ENCODE results near the gene LRP11. TPM values are rescaled to one million over a fixed set of nuclear protein-coding genes. Genes with fewer than 3 reads are reported as not detected.

Gene LRP11
- total and polyA plus RNA-seq, 7 donors, result 1.6 to 29.6 (median 7.9) TPM

DNA sequence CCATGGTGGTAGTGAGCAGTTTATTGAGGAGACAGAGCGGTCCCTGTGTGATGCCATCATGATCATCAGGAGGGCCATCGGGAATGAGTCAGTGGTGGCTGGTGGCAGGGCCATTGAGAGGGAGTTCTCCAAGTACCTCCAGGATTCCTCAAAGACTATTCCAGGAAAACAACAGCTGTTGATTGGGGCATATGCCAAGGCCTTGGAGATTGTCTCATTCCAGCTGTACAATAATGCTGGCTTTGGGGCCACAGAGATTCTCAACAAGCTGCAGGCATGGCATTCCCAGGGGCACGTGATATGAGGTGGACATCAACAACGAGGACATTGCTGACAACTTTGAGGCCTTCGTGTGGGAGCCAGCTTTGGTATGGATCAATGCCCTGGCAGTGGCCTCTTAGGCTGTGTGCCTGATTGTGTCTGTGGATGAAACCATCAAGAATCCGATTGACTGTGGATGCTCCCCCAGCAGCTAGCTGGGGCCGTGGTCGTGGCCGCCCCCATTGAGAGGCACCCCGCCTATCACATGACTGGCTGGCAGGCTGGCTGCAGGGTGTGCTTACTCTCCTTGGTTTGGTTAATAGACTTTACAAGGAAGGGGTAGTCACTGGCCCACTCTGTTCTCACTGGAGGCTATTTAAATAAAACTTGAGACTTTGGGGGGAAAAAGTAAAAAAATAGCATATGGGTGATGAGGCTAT, 17.1 kb upstream of the LRP11 start:
- H3K9me3 ChIP-seq, result no peaks in the 10 kb centered on the region
- no peaks in the 10 kb centered on the region for H3K27me3 ChIP-seq (ENCODE audit: insufficient read depth in 3 of 3, low read length in 2 of 3)
- no peak overlapping the region for H3K27ac ChIP-seq
- ATAC-seq (no peak), DNase-seq (no peak)
- H3K36me3 ChIP-seq (ENCODE audit: insufficient read depth in 1 of 2, low read depth in 1 of 2), result no peaks in the 10 kb centered on the region
- no peak overlapping the region for H3K4me3 ChIP-seq
- 62 to 73% (median 66%) methylated on average over 10 of the region's 10 CpGs for WGBS, 3 donors
- intact Hi-C loops (cut with DNase I), result no loop called here
- H3K4me1 ChIP-seq, result peaks cover 2% of the 10 kb centered on the region
- TF ChIP-seq, protein P1, sequence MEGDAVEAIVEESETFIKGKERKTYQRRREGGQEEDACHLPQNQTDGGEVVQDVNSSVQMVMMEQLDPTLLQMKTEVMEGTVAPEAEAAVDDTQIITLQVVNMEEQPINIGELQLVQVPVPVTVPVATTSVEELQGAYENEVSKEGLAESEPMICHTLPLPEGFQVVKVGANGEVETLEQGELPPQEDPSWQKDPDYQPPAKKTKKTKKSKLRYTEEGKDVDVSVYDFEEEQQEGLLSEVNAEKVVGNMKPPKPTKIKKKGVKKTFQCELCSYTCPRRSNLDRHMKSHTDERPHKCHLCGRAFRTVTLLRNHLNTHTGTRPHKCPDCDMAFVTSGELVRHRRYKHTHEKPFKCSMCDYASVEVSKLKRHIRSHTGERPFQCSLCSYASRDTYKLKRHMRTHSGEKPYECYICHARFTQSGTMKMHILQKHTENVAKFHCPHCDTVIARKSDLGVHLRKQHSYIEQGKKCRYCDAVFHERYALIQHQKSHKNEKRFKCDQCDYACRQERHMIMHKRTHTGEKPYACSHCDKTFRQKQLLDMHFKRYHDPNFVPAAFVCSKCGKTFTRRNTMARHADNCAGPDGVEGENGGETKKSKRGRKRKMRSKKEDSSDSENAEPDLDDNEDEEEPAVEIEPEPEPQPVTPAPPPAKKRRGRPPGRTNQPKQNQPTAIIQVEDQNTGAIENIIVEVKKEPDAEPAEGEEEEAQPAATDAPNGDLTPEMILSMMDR (IDR thresholded peaks at IDR 0.05), result no peak

DNA sequence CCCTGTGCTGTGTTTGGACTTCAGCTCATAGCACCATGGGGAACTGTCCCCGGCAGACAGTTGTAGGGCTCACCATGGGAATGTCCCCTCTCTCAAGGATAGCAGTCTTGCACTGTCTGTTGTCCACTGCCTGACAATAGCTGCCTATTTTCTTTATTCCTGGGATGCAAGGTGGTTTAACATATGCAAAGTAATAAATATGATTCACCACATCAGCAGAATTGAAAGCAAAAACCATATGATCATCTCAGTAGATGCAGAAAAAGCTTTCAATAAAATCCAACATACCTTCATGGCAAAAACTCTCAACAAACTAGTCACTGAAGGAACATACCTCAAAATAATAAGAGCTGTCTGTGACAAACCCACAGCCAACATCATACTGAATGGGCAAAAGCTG, 13.5 kb upstream of the LRP11 start:
- Histone ChIP-seq H3K27me3 (ENCODE audit: insufficient read depth in 3 of 3, low read length in 2 of 3) (no peaks in the 10 kb centered on the region), H3K36me3 (ENCODE audit: insufficient read depth in 1 of 2, low read depth in 1 of 2) (no peaks in the 10 kb centered on the region), H3K9me3 (no peaks in the 10 kb centered on the region), H3K4me1 (no peaks in the 10 kb centered on the region), H3K4me3 (no peak overlapping the region), H3K27ac (no peak overlapping the region)
- intact Hi-C loops (cut with DNase I), result no loop called here
- TF ChIP-seq, protein P1 (IDR thresholded peaks at IDR 0.05), result no peak
- no peak for ATAC-seq
- 86 to 92% (median 88%) methylated on average over 1 of the region's 1 CpG for WGBS, 3 donors
- DNase-seq, result no peak

DNA sequence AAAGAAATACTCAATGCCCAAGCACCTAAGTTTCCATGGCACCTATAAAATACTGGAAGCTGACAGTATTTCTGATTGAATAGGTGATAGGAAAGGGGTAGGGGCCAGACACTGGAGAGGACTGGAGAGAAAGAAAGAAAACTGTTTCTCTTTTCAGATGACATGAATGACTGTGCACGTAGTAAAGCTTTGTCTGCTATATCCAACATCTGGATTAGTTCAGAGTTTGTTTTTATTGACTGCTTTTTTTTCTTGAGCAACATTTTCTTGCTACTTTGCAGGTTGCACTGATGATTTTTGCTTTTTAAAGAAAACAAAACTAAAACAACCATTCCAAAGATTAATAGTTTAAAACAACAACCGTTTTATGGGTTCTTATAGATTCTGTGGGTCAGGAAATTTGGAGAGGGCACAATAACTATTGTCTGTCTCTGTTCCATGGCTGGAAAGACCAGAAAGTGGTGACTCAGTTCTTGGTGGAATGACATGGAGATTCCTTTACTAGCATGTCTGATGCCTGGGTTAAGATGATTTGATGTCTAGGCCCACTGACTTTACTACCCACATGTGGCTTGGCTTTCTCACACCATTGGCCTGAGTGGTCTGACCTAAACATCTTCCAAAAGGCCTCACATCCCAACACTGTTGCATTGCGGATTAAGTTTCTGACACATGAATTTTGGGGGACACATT, 12.2 kb upstream of the LRP11 start:
- TF ChIP-seq, protein P1 (IDR thresholded peaks at IDR 0.05), result no peak
- DNase-seq, result no peak
- Histone ChIP-seq H3K4me1 (no peaks in the 10 kb centered on the region), H3K9me3 (peaks cover 5% of the 10 kb centered on the region), H3K36me3 (ENCODE audit: insufficient read depth in 1 of 2, low read depth in 1 of 2) (no peaks in the 10 kb centered on the region), H3K4me3 (no peak overlapping the region), H3K27me3 (ENCODE audit: insufficient read depth in 3 of 3, low read length in 2 of 3) (no peaks in the 10 kb centered on the region), H3K27ac (no peak overlapping the region)
- ATAC-seq, result no peak
- intact Hi-C loops (cut with DNase I), result no loop called here
- 79 to 83% (median 83%) methylated on average over 3 of the region's 3 CpGs for WGBS, 3 donors

DNA sequence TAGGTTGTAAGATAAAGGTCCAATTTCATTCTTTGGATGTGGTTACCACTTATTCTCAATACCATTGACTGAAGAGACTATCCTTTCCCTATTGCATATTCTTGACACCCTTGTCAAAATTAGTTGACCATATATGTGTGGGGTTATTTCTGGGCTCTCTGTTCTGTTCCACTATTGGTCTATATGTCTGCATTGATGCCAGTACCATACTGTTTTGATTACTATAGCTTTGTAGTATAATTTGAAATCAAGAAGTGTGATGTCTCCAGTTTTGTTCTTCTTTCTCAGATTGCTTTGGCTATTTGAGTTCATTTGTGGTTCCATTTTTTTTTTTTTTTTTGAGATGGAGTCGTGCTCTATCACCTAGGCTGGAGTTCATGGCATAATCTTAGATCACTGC, 8.1 kb upstream of the LRP11 start:
- H3K36me3 ChIP-seq (ENCODE audit: insufficient read depth in 1 of 2, low read depth in 1 of 2), result no peaks in the 10 kb centered on the region
- no peaks in the 10 kb centered on the region for H3K27me3 ChIP-seq (ENCODE audit: insufficient read depth in 3 of 3, low read length in 2 of 3)
- H3K4me3 ChIP-seq, result no peak overlapping the region
- ATAC-seq, result no peak
- no peak overlapping the region for H3K27ac ChIP-seq
- H3K4me1 ChIP-seq, result no peaks in the 10 kb centered on the region
- intact Hi-C loops (cut with DNase I), result no loop called here
- H3K9me3 ChIP-seq, result peaks cover 5% of the 10 kb centered on the region
- DNase-seq, result no peak
- 65 to 84% (median 75%) methylated on average over 1 of the region's 1 CpG for WGBS, 3 donors
- TF ChIP-seq, protein P1 (IDR thresholded peaks at IDR 0.05), result no peak

Data from psoas muscle (tissue), 8 donors.